IPS-11a (cell line): Measurements from ENCODE around the gene MBOAT1.
A peak's percentile ranks its signal among the peaks of the same experiment; 100 is the strongest.

Experiments
- H3K4me3 ChIP-seq: one replicate; pipeline ENCODE4 v1.5.1; 2013; ENCODE audit warnings: low read depth, low read length, control low read depth

MBOAT1 gene

GRCh38 chr6:20235041-20235440, 22.8 kb upstream of the MBOAT1 start:
- no peak overlapping the region for H3K4me3 ChIP-seq

- H3K4me3 ChIP-seq = no peak overlapping the region
Measured at GRCh38 chr6:20234136-20234535, 21.9 kb upstream of the MBOAT1 start.

- H3K4me3 ChIP-seq = no peak overlapping the region
Measured at GRCh38 chr6:20233007-20233730, 20.9 kb upstream of the MBOAT1 start.

GRCh38 chr6:20232188-20232587, 19.9 kb upstream of the MBOAT1 start:
- H3K4me3 ChIP-seq = no peak overlapping the region

GRCh38 chr6:20230401-20231119, 18.3 kb upstream of the MBOAT1 start:
- H3K4me3 ChIP-seq = no peak overlapping the region

GRCh38 chr6:20229881-20230280, 17.6 kb upstream of the MBOAT1 start:
- H3K4me3 ChIP-seq = no peak overlapping the region

GRCh38 chr6:20227350-20227749, 15.1 kb upstream of the MBOAT1 start:
- no peak overlapping the region for H3K4me3 ChIP-seq

GRCh38 chr6:20223141-20223540, 10.9 kb upstream of the MBOAT1 start:
- no peak overlapping the region for H3K4me3 ChIP-seq

GRCh38 chr6:20221421-20221820, 9.2 kb upstream of the MBOAT1 start:
- no peak overlapping the region for H3K4me3 ChIP-seq

- H3K4me3 ChIP-seq = no peak overlapping the region
Measured at GRCh38 chr6:20220359-20220758, 8.1 kb upstream of the MBOAT1 start.

GRCh38 chr6:20217891-20218290, 5.6 kb upstream of the MBOAT1 start:
- no peak overlapping the region for H3K4me3 ChIP-seq

- H3K4me3 ChIP-seq = no peak overlapping the region
Measured at GRCh38 chr6:20217324-20217855, 5.1 kb upstream of the MBOAT1 start.

- no peak overlapping the region for H3K4me3 ChIP-seq
Measured at GRCh38 chr6:20215310-20215709, 3.0 kb upstream of the MBOAT1 start.

- peak overlapping the region; percentile 73 for H3K4me3 ChIP-seq
Measured at GRCh38 chr6:20213271-20213798, 1.1 kb upstream of the MBOAT1 start.

GRCh38 chr6:20211941-20212391, 303 bp downstream of the MBOAT1 start:
- H3K4me3 ChIP-seq = peak overlapping the region; percentile 73

- H3K4me3 ChIP-seq = peak overlapping the region; percentile 73
Measured at GRCh38 chr6:20211037-20211940, 980 bp downstream of the MBOAT1 start.

- H3K4me3 ChIP-seq = no peak overlapping the region
Measured at GRCh38 chr6:20210158-20210557, 2.1 kb downstream of the MBOAT1 start.

- no peak overlapping the region for H3K4me3 ChIP-seq
Measured at GRCh38 chr6:20208687-20209378, 3.4 kb downstream of the MBOAT1 start.

GRCh38 chr6:20207088-20207418, 5.2 kb downstream of the MBOAT1 start:
- no peak overlapping the region for H3K4me3 ChIP-seq

- no peak overlapping the region for H3K4me3 ChIP-seq
Measured at GRCh38 chr6:20205722-20206161, 6.5 kb downstream of the MBOAT1 start.
